Progenitor cell of endocrine pancreas (in vitro differentiated cells): ENCODE results near the gene GP5. TPM values are rescaled to one million over a fixed set of nuclear protein-coding genes. Genes with fewer than 3 reads are reported as not detected.

Source experiments
- DNase-seq: peaks from one replicate; pipeline ENCODE4 v3.0.0; 2021; ENCODE audit warnings: low spot score; ENCODE audit not compliant: unreplicated experiment
- H3K27ac Mint-ChIP-seq: 2 replicates; pipeline ENCODE4 v1.8.0; 2021; ENCODE audit warnings: mild to moderate bottlenecking, moderate library complexity, mixed read lengths
- H3K27me3 Mint-ChIP-seq: 2 replicates; pipeline ENCODE4 v1.8.0; 2021; ENCODE audit warnings: mixed read lengths
- H3K36me3 Mint-ChIP-seq: 2 replicates; pipeline ENCODE4 v1.8.0; 2022; ENCODE audit warnings: mixed read lengths; ENCODE audit not compliant: insufficient read depth
- H3K4me1 Mint-ChIP-seq: 2 replicates; pipeline ENCODE4 v1.8.0; 2021; ENCODE audit warnings: low read depth, mixed read lengths
- H3K4me3 Mint-ChIP-seq: 2 replicates; pipeline ENCODE4 v1.8.0; 2021; ENCODE audit warnings: low read depth, mild to moderate bottlenecking, moderate library complexity, mixed read lengths
- H3K9me3 Mint-ChIP-seq: 2 replicates; pipeline ENCODE4 v1.8.0; 2021; ENCODE audit warnings: low read depth, mixed read lengths
- total RNA-seq: library from RNA; stranded (reverse); gene quantifications from 2 replicates; pipeline ENCODE4 v1.2.1, GENCODE V29; 2021
- TF ChIP-seq, protein P1 (sequence below): fragments of 200-600 bp; sonication (generic); IDR thresholded peaks from one replicate; pipeline ENCODE4 v1.5.0; 2021; ENCODE audit warnings: antibody characterized with exemption, mild to moderate bottlenecking; ENCODE audit not compliant: unreplicated experiment

GP5 gene
- total RNA-seq, 1 donor from 2014 or later, result 0.24 TPM

DNA sequence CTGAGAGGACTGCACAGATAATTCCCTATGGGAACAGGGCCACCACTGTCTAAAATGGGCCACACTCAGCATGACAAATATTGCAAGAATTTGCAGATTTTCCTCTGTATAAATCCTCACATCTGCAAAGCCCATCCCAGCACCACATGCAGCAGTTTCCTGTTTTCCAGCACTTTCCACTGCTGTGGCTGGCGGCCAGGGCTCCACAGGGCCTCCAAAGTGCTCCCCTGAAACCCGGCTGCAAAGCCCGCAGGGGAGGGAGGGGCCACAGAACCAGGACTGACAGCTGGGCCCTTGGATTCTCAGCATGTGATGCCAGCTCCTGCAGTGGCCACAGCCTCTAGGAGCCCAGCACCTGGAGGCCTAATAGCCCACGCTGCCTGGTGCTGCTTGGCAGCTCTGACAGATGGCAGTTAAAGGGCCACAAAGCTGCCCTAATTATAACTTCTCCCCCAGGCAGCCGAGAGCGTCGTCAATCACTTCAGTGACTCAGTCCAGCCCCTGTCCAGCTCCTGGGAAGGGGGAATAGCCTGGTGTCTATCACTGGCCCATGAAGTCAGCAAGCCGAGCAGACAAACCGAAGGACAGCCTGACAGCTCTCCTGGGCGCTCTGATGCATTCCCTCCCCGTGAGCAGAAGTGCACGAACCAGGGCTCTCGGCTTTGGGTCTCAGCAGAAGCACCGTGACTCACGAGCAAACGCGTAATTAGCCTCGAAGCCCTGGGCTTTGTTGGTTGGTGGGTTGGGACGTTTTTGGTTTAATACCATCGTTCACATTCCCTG lies 34.2 kb downstream of the GP5 start:
- H3K9me3 Mint-ChIP-seq, result no peaks in the 10 kb centered on the region
- peaks cover 34% of the 10 kb centered on the region for H3K27me3 Mint-ChIP-seq
- no peaks in the 10 kb centered on the region for H3K36me3 Mint-ChIP-seq
- TF ChIP-seq, protein P1, sequence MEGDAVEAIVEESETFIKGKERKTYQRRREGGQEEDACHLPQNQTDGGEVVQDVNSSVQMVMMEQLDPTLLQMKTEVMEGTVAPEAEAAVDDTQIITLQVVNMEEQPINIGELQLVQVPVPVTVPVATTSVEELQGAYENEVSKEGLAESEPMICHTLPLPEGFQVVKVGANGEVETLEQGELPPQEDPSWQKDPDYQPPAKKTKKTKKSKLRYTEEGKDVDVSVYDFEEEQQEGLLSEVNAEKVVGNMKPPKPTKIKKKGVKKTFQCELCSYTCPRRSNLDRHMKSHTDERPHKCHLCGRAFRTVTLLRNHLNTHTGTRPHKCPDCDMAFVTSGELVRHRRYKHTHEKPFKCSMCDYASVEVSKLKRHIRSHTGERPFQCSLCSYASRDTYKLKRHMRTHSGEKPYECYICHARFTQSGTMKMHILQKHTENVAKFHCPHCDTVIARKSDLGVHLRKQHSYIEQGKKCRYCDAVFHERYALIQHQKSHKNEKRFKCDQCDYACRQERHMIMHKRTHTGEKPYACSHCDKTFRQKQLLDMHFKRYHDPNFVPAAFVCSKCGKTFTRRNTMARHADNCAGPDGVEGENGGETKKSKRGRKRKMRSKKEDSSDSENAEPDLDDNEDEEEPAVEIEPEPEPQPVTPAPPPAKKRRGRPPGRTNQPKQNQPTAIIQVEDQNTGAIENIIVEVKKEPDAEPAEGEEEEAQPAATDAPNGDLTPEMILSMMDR, result no peak
- no peak for DNase-seq
- no peak overlapping the region for H3K4me3 Mint-ChIP-seq
- peaks cover 2% of the 10 kb centered on the region for H3K4me1 Mint-ChIP-seq
- no peak overlapping the region for H3K27ac Mint-ChIP-seq

DNA sequence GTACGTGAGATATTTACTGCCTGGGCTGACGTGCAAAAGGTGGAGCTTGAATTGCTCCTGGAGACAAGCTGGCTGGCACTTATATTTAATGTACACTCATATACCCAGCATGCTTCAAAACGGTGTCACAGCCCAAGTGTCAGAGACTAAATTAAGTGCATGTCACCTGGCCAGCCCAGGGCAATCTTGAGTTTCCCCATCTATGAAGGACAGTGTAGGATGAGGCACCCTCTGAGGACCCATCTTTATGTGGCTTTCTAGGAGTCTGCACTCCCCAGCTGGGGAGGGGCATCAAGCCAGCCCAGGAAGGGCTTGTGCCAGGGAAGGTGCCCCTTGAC lies 34.8 kb downstream of the GP5 start:
- no peak overlapping the region for H3K4me3 Mint-ChIP-seq
- no peaks in the 10 kb centered on the region for H3K9me3 Mint-ChIP-seq
- H3K4me1 Mint-ChIP-seq, result peaks cover 2% of the 10 kb centered on the region
- no peaks in the 10 kb centered on the region for H3K36me3 Mint-ChIP-seq
- DNase-seq, result no peak
- H3K27ac Mint-ChIP-seq, result no peak overlapping the region
- TF ChIP-seq, protein P1, result no peak
- H3K27me3 Mint-ChIP-seq, result peaks cover 33% of the 10 kb centered on the region

DNA sequence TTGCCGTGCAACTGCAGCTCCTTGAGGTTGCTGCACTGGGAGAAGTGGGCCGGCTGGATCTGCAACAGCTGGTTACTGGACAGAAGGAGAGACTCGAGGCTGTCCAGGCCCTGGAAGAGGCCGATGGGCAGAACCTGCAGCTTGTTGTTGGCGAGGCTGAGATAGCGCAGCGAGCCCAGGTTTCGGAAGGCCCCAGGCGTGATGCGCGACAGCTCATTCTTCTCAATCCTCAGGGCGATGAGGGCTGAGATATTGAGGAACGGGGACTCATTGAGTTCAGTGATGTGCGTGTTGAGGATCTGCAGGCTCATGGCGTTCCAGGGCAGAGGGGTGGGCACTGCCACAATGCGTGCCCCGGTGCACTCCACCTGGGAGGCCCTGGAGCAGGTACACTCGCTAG lies 38.5 kb downstream of the GP5 start:
- DNase-seq, result no peak
- Mint-ChIP-seq H3K4me3 (no peak overlapping the region), H3K4me1 (peaks cover 2% of the 10 kb centered on the region), H3K27me3 (peaks cover 28% of the 10 kb centered on the region), H3K27ac (no peak overlapping the region), H3K9me3 (no peaks in the 10 kb centered on the region), H3K36me3 (no peaks in the 10 kb centered on the region)
- TF ChIP-seq, protein P1, result no peak

DNA sequence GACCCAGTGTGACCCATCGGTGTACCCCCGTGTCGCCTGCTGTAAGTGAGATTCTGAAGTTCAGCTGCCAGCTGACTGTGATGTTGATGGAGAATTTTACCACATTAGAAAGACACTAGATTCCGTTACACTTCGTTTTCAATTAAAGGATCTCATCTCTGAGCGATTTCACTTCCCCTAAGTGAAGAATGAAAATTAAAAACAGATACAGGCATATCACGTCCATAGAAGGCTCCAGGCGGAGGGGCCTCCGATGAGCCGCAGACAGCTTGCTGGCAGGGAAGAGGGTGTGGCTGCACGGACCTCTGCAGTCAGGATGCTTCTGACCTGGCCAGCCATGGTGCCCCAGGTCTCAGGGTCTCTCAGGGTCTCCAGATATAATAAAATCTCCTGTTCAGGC lies 41.4 kb downstream of the GP5 start:
- no peaks in the 10 kb centered on the region for H3K36me3 Mint-ChIP-seq
- no peaks in the 10 kb centered on the region for H3K9me3 Mint-ChIP-seq
- H3K4me1 Mint-ChIP-seq, result no peaks in the 10 kb centered on the region
- no peak overlapping the region for H3K4me3 Mint-ChIP-seq
- peaks cover 29% of the 10 kb centered on the region for H3K27me3 Mint-ChIP-seq
- TF ChIP-seq, protein P1, result no peak
- H3K27ac Mint-ChIP-seq, result no peak overlapping the region
- no peak for DNase-seq

DNA sequence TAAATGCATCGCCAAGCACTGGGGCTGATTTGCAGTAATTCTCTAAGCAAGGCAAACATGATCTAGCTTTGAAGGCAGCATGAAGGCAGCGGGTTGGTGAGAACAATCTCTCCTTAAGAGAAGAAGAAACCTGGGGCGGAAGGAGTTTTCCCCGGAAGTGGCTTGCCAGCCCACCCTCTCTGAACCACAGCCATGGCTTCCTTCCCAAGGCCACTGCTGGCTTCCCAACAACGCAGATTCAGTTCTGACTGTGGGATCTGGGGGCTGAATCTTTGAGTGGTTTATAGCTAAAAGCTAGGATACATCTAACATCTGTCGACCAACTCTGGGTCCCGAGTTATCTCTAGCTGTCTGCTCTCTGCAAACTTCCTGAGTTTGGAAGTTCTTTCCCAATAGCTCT lies 43.7 kb downstream of the GP5 start:
- Mint-ChIP-seq H3K36me3 (no peaks in the 10 kb centered on the region), H3K27ac (no peak overlapping the region), H3K27me3 (peaks cover 25% of the 10 kb centered on the region), H3K4me3 (no peak overlapping the region), H3K4me1 (no peaks in the 10 kb centered on the region), H3K9me3 (no peaks in the 10 kb centered on the region)
- no peak for DNase-seq
- TF ChIP-seq, protein P1, result no peak
